GM13976 (cell line): Measurements from ENCODE around the gene TRPM2.

ENCODE experiments used
- DNase-seq: peaks from one replicate; pipeline ENCODE4 v3.0.0; 2012; ENCODE audit warnings: low spot score
- in situ Hi-C: fragments of 300-500 bp; cut with MboI; formaldehyde crosslinking; loops from one replicate; pipeline ENCODE4 v1.12.0; 2022; ENCODE audit warnings: low sequenced_read_pairs, mixed read lengths, inconsistent platforms; ENCODE audit not compliant: unreplicated experiment
- TF ChIP-seq, protein P1 (sequence below): IDR thresholded peaks from 2 replicates; pipeline ENCODE4 v1.5.1; 2012; ENCODE audit warnings: borderline replicate concordance, mild to moderate bottlenecking; ENCODE audit not compliant: insufficient read depth; ENCODE audit errors: extremely low read depth, missing control alignments, control extremely low read depth

Gene TRPM2

DNA sequence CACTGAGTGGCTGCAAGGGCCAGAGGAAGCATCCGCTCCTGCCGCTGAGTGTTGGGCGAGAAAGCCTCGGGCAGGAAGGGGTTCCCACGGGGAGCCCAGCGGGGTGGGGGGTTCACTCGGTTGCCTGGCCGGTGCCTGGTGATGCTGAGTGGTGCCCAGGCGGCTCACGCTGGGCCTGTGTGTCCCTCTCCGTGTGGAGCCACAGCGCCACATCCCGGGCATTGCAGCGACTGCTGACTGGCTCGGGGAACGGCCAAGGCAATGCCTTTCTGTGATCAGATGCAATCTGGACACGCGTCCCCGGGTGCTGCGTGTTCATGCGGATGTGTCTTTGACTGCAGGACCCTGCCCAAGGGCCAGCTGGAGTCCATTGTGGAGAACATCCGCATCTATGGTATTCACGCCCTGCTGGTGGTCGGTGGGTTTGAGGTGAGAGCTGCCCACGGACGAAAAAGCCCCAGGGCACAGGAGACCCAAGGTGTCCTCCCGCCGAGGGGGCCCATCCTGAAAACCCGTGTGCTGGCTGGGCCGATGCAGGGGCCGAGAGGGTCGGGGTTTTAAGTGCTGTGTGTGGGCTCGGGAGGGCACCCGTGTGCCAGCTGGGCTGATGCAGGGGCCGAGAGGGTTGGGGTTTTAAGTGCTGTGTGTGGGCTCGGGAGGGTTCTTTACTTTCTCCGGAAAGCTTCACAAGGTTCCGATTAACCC is 30.6 kb upstream of the TRPM2 start:
- in situ Hi-C loops = no loop called here
- TF ChIP-seq, protein P1, sequence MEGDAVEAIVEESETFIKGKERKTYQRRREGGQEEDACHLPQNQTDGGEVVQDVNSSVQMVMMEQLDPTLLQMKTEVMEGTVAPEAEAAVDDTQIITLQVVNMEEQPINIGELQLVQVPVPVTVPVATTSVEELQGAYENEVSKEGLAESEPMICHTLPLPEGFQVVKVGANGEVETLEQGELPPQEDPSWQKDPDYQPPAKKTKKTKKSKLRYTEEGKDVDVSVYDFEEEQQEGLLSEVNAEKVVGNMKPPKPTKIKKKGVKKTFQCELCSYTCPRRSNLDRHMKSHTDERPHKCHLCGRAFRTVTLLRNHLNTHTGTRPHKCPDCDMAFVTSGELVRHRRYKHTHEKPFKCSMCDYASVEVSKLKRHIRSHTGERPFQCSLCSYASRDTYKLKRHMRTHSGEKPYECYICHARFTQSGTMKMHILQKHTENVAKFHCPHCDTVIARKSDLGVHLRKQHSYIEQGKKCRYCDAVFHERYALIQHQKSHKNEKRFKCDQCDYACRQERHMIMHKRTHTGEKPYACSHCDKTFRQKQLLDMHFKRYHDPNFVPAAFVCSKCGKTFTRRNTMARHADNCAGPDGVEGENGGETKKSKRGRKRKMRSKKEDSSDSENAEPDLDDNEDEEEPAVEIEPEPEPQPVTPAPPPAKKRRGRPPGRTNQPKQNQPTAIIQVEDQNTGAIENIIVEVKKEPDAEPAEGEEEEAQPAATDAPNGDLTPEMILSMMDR = no peak
- DNase-seq = no peak

DNA sequence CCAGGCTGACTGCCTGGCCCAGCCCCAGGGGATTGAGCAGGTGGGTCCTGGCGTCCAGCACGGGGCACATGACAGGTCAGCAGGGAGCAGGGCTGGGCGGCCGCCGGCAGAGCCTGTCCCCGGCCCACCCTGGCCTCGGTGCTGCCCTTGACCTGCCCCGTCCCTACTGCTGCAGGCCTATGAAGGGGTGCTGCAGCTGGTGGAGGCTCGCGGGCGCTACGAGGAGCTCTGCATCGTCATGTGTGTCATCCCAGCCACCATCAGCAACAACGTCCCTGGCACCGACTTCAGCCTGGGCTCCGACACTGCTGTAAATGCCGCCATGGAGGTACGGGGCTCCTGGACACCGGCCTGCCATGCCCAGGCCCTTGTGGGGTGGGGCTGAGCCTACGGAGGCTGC is 29.8 kb upstream of the TRPM2 start:
- TF ChIP-seq, protein P1 = no peak
- no peak for DNase-seq
- in situ Hi-C loops = no loop called here

DNA sequence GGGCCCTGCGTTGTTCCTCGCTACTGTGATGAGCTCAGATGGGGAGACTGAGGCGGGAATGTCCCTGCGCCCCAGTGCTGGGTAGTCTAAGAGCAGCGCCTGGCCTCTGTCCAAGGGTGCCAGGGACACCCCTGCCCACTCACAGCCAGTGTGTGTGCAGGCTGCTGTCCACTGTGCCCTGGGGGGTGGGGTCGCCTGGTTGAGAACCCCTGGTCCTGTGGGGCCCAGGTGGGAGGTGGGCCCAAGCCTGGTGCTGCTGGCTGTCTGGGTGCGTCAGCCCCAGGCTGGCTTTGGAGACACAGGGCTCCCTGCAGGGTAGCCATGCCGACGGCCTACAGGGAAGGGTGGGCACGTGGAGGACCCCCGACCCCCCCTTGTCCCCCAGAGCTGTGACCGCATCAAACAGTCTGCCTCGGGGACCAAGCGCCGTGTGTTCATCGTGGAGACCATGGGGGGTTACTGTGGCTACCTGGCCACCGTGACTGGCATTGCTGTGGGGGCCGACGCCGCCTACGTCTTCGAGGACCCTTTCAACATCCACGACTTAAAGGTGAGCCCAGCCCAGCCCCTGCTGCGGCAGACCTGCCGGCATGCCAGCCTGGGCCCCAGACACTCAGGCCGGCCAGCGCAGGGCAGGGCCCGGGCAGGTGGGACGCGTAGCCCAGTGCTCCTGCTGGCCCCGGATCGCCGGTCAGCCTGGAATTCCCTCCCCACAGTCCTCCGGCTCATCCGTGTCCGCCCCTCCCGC is 29.1 kb upstream of the TRPM2 start:
- in situ Hi-C loops = no loop called here
- TF ChIP-seq, protein P1 = no peak
- no peak for DNase-seq

DNA sequence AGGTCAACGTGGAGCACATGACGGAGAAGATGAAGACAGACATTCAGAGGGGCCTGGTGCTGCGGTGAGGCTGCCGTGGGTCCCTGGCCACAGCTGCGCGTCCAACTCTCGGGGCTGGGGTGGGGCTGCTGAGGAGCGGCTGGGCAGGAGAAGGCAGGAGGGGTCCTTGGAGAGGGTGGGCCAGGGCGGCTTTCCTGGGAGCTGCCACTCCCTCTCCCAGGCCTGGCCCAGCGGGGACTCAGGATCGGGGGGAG is 28.6 kb upstream of the TRPM2 start:
- in situ Hi-C loops = no loop called here
- DNase-seq = no peak
- TF ChIP-seq, protein P1 = no peak

DNA sequence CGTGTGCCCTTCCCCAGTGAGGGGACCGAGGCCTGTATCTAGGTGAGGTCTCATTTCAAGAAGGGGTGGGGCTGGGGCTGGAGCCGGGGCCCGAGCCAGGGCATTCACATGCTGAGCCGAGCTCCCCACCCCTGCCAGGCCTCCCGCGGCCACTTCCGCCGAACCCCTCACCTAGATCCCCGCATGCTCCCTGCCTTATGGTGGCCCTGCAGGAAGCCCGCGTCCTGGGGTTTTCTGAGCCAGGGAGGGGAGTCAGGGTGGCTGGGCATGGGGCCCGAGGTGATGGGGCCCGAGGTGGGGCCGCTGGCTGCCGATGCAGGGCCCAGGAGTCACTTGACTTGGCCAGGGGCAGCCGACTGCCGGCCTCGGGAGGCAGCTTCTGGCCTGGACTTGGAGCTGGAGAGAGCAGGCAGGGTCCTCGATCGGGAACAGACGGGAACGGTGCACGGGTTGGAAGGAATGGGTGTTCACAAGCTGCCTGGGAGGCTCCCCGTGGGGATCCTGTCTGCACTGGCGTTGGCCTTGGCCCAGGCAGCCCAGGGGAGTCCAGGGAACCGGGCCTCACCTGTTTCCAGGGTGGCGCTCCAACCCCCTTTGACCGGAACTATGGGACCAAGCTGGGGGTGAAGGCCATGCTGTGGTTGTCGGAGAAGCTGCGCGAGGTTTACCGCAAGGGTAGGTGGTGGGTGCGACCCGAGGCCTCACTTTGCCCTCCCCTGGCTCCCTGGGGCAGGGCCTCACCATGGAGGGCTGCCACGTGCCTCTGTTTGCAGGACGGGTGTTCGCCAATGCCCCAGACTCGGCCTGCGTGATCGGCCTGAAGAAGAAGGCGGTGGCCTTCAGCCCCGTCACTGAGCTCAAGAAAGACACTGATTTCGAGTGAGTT is 27.8 kb upstream of the TRPM2 start:
- in situ Hi-C loops = no loop called here

DNA sequence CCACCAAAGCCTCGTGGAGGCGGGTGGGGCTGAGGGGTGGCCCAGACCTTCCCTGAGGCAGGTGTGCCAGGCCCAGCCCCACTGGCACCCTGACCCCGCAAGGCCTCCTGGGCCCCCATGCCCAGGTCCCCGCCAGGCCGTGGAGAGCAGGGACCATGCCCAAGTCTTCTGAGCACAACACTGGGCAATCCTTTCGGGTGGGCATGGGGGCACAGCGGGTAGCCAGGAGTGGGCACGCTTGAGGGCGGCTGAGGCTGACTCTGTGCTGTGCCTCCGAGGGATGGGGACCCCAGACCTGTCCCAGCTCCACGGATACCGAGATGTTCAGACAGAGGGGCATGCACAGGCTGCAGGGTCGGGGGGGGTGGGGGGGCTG is 27.2 kb upstream of the TRPM2 start:
- DNase-seq = no peak
- TF ChIP-seq, protein P1 = no peak
- in situ Hi-C loops = no loop called here

More for the DNA sequence above, 27.8 kb upstream of the TRPM2 start:
- no peak for DNase-seq
- TF ChIP-seq, protein P1 = no peak
